GM04503 (cell line): Measurements from ENCODE around the gene IFNK.

Experiments
- DNase-seq: peaks from one replicate; pipeline ENCODE4 v3.0.0-alpha.2; 2012; ENCODE audit warnings: low read depth

IFNK gene

DNA sequence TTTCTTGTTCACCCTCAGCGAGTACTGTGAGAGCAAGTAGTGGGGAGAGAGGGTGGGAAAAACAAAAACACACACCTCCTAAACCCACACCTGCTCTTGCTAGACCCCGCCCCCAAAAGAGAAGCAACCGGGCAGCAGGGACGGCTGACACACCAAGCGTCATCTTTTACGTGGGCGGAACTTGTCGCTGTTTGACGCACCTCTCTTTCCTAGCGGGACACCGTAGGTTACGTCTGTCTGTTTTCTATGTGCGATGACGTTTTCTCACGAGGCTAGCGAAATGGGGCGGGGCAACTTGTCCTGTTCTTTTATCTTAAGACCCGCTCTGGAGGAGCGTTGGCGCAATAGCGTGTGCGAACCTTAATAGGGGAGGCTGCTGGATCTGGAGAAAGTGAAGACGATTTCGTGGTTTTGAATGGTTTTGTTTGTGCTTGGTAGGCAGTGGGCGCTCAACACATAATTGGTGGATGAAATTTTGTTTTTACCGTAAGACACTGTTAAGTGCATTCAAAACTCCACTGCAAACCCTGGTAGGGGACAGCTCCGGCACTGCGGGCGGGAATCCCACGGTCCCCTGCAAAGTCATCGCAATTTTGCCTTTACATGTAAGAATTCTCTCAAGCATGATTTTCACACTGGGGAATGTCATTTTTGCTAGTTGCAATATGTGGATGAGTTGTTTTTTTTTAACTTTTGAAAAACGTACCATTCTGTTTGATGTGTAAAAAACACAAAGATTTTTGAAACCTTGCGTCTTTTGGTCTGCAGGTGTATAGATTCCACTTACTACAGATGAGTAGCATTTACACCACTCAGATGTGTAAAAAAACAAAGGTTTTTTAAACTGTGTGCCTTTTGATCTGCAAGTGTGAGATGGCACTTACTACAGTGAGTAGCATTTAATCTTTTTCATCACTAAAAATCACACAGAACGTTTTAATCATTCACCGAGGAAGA is 49.8 kb downstream of the IFNK start:
- DNase-seq: peak; percentile 87
